CD4-positive, CD25-positive, alpha-beta regulatory T cell (primary cell): ENCODE data around the gene RREB1. TPM values are rescaled to one million over a fixed set of nuclear protein-coding genes. Genes with fewer than 3 reads are reported as not detected.

Source experiments
- ATAC-seq, 2 donors: fragments of 150-1000 bp; cut with Tn5 transposase; one replicate each; pipeline ENCODE4 v1.10.0; 2021; ENCODE audit warnings: low read depth in 2 of 2, moderate number of reproducible peaks in 2 of 2, moderate library complexity in 1 of 2
- DNase-seq, 3 donors: peaks; one replicate each; pipeline versions ENCODE4 v3.0.0 to v3.0.0-alpha.2; 2012 to 2022; ENCODE audit warnings: mixed read lengths in 1 of 3
- H3K27ac ChIP-seq: one replicate; pipeline ENCODE4 v1.7.0; 2013; ENCODE audit warnings: mild to moderate bottlenecking, low read length; ENCODE audit not compliant: insufficient read depth, poor library complexity, severe bottlenecking
- H3K27me3 ChIP-seq: one replicate; pipeline ENCODE4 v1.7.0; 2013; ENCODE audit warnings: low read length; ENCODE audit not compliant: control insufficient read depth, insufficient read depth
- H3K36me3 ChIP-seq: one replicate; pipeline ENCODE4 v1.7.0; 2013; ENCODE audit warnings: mild to moderate bottlenecking, low read length, moderate library complexity; ENCODE audit not compliant: control insufficient read depth, insufficient read depth
- H3K4me1 ChIP-seq: 2 replicates; pipeline ENCODE4 v1.7.0; 2013; ENCODE audit warnings: mild to moderate bottlenecking, low read length; ENCODE audit not compliant: insufficient read depth, control insufficient read depth, poor library complexity, severe bottlenecking
- H3K4me3 ChIP-seq: one replicate; pipeline ENCODE4 v1.7.0; 2013; ENCODE audit warnings: low read depth, mild to moderate bottlenecking, low read length, moderate library complexity
- H3K9me3 ChIP-seq, 2 experiments: 1 replicate in 1 of 2; 2 replicates in 1 of 2; pipeline ENCODE4 v1.7.0; 2013; ENCODE audit warnings: low read length in 2 of 2, mild to moderate bottlenecking in 1 of 2, moderate library complexity in 1 of 2; ENCODE audit not compliant: control insufficient read depth in 2 of 2
- H3K27ac Mint-ChIP-seq, 3 donors: one replicate each; pipeline ENCODE4 v1.8.0; 2020 to 2022; ENCODE audit warnings: mild to moderate bottlenecking in 3 of 3, mixed read lengths in 3 of 3, moderate library complexity in 2 of 3
- H3K27me3 Mint-ChIP-seq: one replicate; pipeline ENCODE4 v1.8.0; 2022; ENCODE audit warnings: mild to moderate bottlenecking, mixed read lengths
- H3K36me3 Mint-ChIP-seq: one replicate; pipeline ENCODE4 v1.8.0; 2020; ENCODE audit warnings: mixed read lengths
- H3K4me1 Mint-ChIP-seq, 4 donors: one replicate each; pipeline ENCODE4 v1.8.0; 2020 to 2022; ENCODE audit warnings: mixed read lengths in 4 of 4, mild to moderate bottlenecking in 1 of 4
- H3K4me3 Mint-ChIP-seq, 4 donors: one replicate each; pipeline ENCODE4 v1.8.0; 2020 to 2022; ENCODE audit warnings: mild to moderate bottlenecking in 4 of 4, mixed read lengths in 4 of 4, moderate library complexity in 3 of 4
- H3K9me3 Mint-ChIP-seq, 7 donors: one replicate each; pipeline ENCODE4 v1.8.0; 2020 to 2022; ENCODE audit warnings: mixed read lengths in 7 of 7, mild to moderate bottlenecking in 3 of 7, moderate library complexity in 2 of 7
- polyA plus RNA-seq, 4 donors: library from polyadenylated mRNA; unstranded; fragments of 300-500 nt; fragmentation: Illumina TruSeq; gene quantifications; one replicate each; pipeline ENCODE4 v1.2.3, GENCODE V29; 2021
- total RNA-seq: library from RNA; stranded (reverse); gene quantifications from one replicate; pipeline ENCODE4 v1.2.3, GENCODE V29; 2022

RREB1 gene
- total and polyA plus RNA-seq, 5 donors from 2014 or later = 1.2 to 45.2 (median 2.3) TPM

GRCh38 chr6:7144872-7145584, 37.3 kb downstream of the RREB1 start:
- H3K27ac Mint-ChIP-seq = peak overlapping the region in 2 of 3 donors; percentile 48 to 60
- H3K36me3 Mint-ChIP-seq = peaks cover 3% of the 10 kb centered on the region
- H3K9me3 ChIP-seq = no peaks in the 10 kb centered on the region
- peaks cover 17 to 72% (median 43%) of the 10 kb centered on the region in 4 donors for H3K4me1 Mint-ChIP-seq
- peaks cover 30% of the 10 kb centered on the region for H3K4me1 ChIP-seq
- H3K27me3 Mint-ChIP-seq = no peaks in the 10 kb centered on the region
- no peaks in the 10 kb centered on the region for H3K9me3 Mint-ChIP-seq
- no peak for DNase-seq
- peak overlapping the region in 3 of 4 donors; percentile 6 to 68 (median 19) for H3K4me3 Mint-ChIP-seq
- no peak overlapping the region for H3K4me3 ChIP-seq
- no peak overlapping the region for H3K27ac ChIP-seq
- H3K27me3 ChIP-seq = no peaks in the 10 kb centered on the region
- no peak for ATAC-seq
- no peaks in the 10 kb centered on the region for H3K36me3 ChIP-seq

GRCh38 chr6:7145585-7145884, 37.8 kb downstream of the RREB1 start:
- DNase-seq (no peak), ATAC-seq (no peak)
- peaks cover 23 to 73% (median 43%) of the 10 kb centered on the region in 4 donors for H3K4me1 Mint-ChIP-seq
- Histone ChIP-seq H3K4me1 (peaks cover 25% of the 10 kb centered on the region), H3K27ac (no peak overlapping the region), H3K4me3 (no peak overlapping the region), H3K9me3 (no peaks in the 10 kb centered on the region), H3K36me3 (no peaks in the 10 kb centered on the region), H3K27me3 (no peaks in the 10 kb centered on the region)
- peak overlapping the region; percentile 48 to 88 (median 60) for H3K27ac Mint-ChIP-seq
- no peaks in the 10 kb centered on the region for H3K9me3 Mint-ChIP-seq
- H3K36me3 Mint-ChIP-seq = peaks cover 3% of the 10 kb centered on the region
- no peaks in the 10 kb centered on the region for H3K27me3 Mint-ChIP-seq
- H3K4me3 Mint-ChIP-seq = peak overlapping the region in 3 of 4 donors; percentile 6 to 68 (median 57)

GRCh38 chr6:7145885-7146828, 38.4 kb downstream of the RREB1 start:
- Mint-ChIP-seq H3K9me3 (no peaks in the 10 kb centered on the region), H3K4me1 (peaks cover 24 to 74% (median 47%) of the 10 kb centered on the region in 4 donors), H3K27me3 (no peaks in the 10 kb centered on the region), H3K4me3 (peak overlapping the region; percentile 39 to 78 (median 52)), H3K27ac (peak overlapping the region; percentile 48 to 88 (median 63)), H3K36me3 (peaks cover 3% of the 10 kb centered on the region)
- peak; percentile 46 to 63 for ATAC-seq
- peaks cover 24% of the 10 kb centered on the region for H3K4me1 ChIP-seq
- peak in 1 of 3 donors; percentile 38 for DNase-seq
- no peak overlapping the region for H3K4me3 ChIP-seq
- no peak overlapping the region for H3K27ac ChIP-seq
- H3K27me3 ChIP-seq = no peaks in the 10 kb centered on the region
- no peaks in the 10 kb centered on the region for H3K36me3 ChIP-seq
- H3K9me3 ChIP-seq = no peaks in the 10 kb centered on the region

- Mint-ChIP-seq H3K36me3 (peaks cover 3% of the 10 kb centered on the region), H3K27ac (peak overlapping the region in 2 of 3 donors; percentile 63 to 88), H3K4me3 (peak overlapping the region in 1 of 4 donors; percentile 9), H3K9me3 (no peaks in the 10 kb centered on the region), H3K27me3 (no peaks in the 10 kb centered on the region), H3K4me1 (peaks cover 24 to 80% (median 51%) of the 10 kb centered on the region in 4 donors)
- no peak overlapping the region for H3K27ac ChIP-seq
- no peaks in the 10 kb centered on the region for H3K36me3 ChIP-seq
- no peak overlapping the region for H3K4me3 ChIP-seq
- ATAC-seq (no peak), DNase-seq (no peak)
- no peaks in the 10 kb centered on the region for H3K9me3 ChIP-seq
- H3K4me1 ChIP-seq = peaks cover 20% of the 10 kb centered on the region
- H3K27me3 ChIP-seq = no peaks in the 10 kb centered on the region
Observed at GRCh38 chr6:7147051-7147671, 39.4 kb downstream of the RREB1 start.

- Histone ChIP-seq H3K27ac (no peak overlapping the region), H3K27me3 (no peaks in the 10 kb centered on the region), H3K9me3 (no peaks in the 10 kb centered on the region), H3K36me3 (no peaks in the 10 kb centered on the region), H3K4me1 (peaks cover 20% of the 10 kb centered on the region), H3K4me3 (no peak overlapping the region)
- H3K27ac Mint-ChIP-seq = peak overlapping the region in 1 of 3 donors; percentile 32
- no peaks in the 10 kb centered on the region for H3K9me3 Mint-ChIP-seq
- H3K4me3 Mint-ChIP-seq = no peak overlapping the region
- peaks cover 3% of the 10 kb centered on the region for H3K36me3 Mint-ChIP-seq
- DNase-seq (no peak), ATAC-seq (no peak)
- H3K27me3 Mint-ChIP-seq = no peaks in the 10 kb centered on the region
- H3K4me1 Mint-ChIP-seq = peaks cover 27 to 84% (median 49%) of the 10 kb centered on the region in 4 donors
Observed at GRCh38 chr6:7148100-7148822, 40.5 kb downstream of the RREB1 start.

- H3K27me3 Mint-ChIP-seq = no peaks in the 10 kb centered on the region
- DNase-seq (no peak), ATAC-seq (no peak)
- no peaks in the 10 kb centered on the region for H3K9me3 ChIP-seq
- H3K36me3 ChIP-seq = no peaks in the 10 kb centered on the region
- H3K4me3 ChIP-seq = no peak overlapping the region
- no peak overlapping the region for H3K27ac ChIP-seq
- H3K4me3 Mint-ChIP-seq = peak overlapping the region in 1 of 4 donors; percentile 24
- H3K9me3 Mint-ChIP-seq = no peaks in the 10 kb centered on the region
- H3K4me1 ChIP-seq = peaks cover 26% of the 10 kb centered on the region
- peaks cover 32 to 90% (median 62%) of the 10 kb centered on the region in 4 donors for H3K4me1 Mint-ChIP-seq
- H3K27ac Mint-ChIP-seq = peak overlapping the region in 1 of 3 donors; percentile 38
- no peaks in the 10 kb centered on the region for H3K27me3 ChIP-seq
- peaks cover 3% of the 10 kb centered on the region for H3K36me3 Mint-ChIP-seq
Observed at GRCh38 chr6:7150381-7151064, 42.8 kb downstream of the RREB1 start.
